GM21723 (cell line): ENCODE data around the gene KCNG2.
"Not testable (repeated sequence)": the region's sequence is repeated elsewhere in the genome, so short reads cannot be mapped to it uniquely, and the experiment has no call there.

Experiments
- ATAC-seq: cut with Tn5 transposase; IDR thresholded peaks from one replicate; pipeline ENCODE4 v1.9.1; 2021; ENCODE audit warnings: mild to moderate bottlenecking, moderate library complexity; ENCODE audit not compliant: unreplicated experiment

Gene KCNG2

DNA sequence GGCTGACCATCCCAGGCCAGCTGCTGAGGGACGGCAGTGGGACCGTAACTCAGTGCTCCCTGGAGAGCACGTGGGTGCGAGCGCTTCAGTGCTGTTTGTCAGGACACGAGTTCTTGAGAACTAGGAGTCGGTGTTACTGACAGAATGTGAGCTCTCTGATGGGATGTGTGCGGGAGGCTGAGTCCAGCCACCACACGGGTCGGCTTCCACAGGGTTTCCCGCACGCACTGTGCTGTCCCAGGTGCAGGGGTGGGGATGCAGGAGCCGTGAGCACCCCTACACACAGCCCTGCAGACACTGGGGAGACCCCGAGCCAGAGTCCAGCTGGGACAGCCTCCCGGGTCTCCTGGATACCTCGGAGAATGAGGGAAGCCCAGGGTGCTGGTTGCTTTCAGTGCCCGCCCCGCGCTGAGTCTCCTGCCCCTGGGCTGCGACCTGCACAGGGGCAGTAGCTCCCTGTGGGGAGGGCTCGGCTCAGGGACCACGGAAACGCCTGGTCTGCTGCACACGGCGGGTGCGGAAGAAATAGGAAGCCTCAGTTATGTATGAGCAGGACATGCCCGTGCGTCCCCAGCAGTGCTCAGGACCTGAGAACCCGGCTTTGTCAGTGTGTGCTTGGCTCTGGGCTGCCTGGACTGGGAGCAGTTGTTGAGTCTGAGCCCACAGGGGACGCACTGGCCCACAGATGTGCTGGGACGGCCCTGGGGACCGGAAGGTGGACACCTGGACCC, 71.2 kb downstream of the KCNG2 start:
- ATAC-seq, result no peak

- no peak for ATAC-seq
These were observed 72.0 kb downstream of the KCNG2 start for GRCh38 chr18:79869591-79870300.

GRCh38 chr18:79870301-79871025, 72.7 kb downstream of the KCNG2 start:
- no peak for ATAC-seq

DNA sequence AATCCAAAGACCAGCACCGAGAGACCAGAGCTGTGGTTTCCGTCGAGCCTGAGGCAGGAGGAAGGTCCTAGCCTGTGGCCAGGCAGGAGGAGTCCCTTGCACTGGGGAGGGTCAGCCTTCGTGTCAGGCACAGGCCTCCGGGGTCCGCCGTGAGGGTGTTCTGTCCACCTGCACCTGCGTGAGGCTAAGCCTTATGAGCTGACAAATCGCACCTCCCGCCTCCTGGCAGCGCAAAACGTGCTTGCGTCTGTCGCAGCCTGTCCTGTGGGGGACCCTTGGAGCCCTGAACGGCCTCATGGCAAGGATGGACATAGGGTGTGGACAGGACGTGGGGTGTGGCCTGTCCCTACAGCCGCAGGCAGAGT, 73.3 kb downstream of the KCNG2 start:
- ATAC-seq, result no peak

DNA sequence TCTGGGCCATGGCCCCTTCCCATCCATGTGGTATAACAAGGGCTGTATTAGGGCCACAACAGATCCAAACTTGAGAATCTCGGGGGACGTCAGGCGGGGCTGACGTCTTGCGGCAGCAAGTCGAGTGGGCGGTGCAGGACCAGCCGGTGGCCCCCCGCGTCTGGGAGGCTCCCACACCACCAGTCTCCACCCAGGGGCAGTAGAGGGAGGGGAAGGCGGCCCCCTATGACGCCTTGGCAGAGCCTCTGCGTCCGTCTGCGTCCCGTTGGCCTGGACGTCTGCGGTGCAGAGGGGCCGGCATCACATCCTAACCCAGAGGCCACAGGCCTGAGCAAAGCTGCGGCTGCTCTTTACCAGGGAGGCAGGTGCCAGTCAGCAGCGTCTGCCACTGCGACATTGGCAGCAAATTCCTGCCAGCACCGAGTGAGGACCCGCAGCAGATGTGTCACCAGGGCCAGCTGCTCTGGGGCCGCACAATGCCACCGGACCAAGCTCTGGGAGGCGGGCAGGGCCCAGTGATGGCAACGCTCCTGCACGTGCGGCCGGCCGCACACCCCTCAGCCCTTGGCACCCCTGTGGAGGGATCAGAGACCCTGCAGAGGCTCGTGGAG, 73.8 kb downstream of the KCNG2 start:
- ATAC-seq, result no peak

- ATAC-seq, result no peak
These were observed 75.0 kb downstream of the KCNG2 start for GRCh38 chr18:79872527-79873444.

DNA sequence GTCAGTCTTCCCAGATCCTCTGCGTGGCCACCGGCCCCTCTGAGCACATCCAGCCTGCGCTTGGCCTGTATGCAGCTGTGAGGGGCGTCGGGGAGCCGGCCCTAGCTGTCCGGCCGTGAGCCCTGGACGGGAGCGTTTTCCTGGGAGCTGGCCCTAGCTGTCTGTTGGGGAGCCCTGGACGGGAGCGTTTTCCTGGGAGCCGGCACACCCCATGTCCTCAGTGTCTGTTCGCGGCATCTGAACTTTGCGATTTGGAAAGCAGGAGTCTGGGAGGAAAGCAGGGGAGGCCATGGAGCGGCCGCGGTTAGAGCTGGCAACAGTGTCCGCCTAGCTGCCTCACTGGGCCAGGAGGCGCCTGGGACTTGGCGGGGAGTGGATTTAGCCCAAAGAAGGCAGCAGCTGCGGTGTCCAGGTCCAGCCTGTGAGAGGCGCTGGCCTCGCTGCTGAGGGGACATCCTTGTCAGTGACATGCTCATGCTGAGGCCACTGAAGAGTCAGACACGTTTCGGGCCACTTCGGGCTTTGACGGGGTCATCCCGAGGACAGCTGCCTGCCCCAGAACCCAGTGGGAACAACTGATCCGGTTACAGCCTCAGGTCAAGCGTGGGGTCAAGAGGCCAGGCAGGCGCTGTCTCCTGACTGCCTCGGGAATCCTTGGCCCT, 75.8 kb downstream of the KCNG2 start:
- ATAC-seq, result no peak

DNA sequence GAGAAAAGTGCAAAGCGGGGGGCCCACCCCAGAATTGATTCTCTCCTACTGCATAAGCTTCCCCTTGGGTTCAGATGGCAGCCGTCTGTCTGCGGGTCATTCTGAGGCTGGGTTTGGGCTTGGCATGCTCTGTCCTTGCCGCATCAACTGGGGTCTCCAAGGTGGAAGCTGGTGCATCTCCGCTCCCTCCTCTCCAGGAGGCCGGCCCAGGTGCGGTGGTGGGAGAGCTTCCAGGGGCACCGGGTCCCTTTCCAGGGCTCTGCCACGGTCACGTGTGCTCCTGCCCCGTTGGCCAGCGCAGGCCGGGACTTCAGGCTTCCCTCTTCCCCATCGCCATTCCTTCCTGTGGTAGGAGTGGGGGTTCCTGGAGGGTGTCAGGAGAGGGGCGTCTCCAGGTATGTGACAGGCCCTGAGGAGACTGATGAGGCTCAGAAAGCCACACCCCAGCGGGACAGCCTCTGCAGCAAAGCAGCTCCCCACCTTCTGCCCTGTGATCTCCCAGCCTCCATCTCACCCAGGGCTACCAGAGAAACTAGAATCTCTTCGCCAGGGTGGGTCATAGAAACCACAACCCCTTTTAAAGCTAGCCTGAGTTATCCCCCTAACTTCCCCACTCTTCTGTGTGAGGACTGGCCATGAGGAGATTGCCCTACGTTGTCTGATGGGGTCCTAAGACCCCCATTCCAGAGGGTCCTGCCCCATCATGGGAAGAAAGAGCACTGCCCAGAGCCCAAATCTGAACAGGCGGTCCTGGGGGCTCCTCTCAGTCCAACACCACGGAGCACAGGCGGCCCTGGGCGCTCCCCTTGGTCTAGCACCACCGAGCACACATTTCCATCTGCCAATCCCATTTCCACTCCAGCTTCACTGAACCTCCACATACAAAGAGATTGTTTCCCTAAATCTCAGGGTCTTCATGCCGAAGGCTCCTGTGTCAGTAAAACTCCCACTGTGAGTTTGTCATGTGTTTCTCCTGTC, 77.1 kb downstream of the KCNG2 start:
- ATAC-seq, result no peak

DNA sequence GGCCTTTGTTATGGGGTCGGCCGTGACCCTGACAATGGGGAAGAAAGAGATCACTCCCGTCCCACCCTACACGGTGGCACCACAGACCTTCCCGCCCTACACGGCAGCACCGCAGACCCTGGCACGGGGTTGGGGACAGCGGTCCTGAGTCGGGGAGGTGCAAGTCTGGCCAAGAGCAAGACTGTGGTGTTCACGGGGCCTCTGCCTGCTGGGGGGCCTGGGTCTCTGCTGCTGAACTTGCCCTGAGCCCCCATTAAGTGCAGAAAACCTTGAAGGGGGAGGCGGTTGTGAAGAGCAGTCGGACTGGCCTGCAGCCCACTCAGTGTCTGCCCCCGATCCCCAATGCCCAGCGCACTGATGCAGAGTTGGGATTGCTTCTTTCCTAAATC, 77.8 kb downstream of the KCNG2 start:
- no peak for ATAC-seq

- ATAC-seq, result no peak
These were observed 78.3 kb downstream of the KCNG2 start for GRCh38 chr18:79875931-79876461.

GRCh38 chr18:79876497-79876896, 78.8 kb downstream of the KCNG2 start:
- no peak for ATAC-seq

- no peak for ATAC-seq
These were observed 79.7 kb downstream of the KCNG2 start for GRCh38 chr18:79877163-79878091.

DNA sequence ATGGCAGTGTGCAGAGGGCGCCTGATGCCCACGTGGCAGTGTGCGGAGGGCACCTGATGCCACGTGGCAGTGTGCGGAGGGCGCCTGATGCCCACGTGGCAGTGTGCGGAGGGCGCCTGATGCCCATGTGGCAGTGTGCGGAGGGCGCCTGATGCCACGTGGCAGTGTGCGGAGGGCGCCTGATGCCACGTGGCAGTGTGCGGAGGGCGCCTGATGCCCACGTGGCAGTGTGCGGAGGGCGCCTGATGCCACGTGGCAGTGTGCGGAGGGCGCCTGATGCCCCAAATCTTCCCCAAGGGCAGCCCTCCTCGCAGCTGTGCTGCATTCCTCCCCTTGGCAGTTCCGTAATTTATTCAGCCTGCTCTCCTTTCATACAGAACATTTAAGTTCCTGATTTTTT, 80.5 kb downstream of the KCNG2 start:
- ATAC-seq, result not testable (repeated sequence)

DNA sequence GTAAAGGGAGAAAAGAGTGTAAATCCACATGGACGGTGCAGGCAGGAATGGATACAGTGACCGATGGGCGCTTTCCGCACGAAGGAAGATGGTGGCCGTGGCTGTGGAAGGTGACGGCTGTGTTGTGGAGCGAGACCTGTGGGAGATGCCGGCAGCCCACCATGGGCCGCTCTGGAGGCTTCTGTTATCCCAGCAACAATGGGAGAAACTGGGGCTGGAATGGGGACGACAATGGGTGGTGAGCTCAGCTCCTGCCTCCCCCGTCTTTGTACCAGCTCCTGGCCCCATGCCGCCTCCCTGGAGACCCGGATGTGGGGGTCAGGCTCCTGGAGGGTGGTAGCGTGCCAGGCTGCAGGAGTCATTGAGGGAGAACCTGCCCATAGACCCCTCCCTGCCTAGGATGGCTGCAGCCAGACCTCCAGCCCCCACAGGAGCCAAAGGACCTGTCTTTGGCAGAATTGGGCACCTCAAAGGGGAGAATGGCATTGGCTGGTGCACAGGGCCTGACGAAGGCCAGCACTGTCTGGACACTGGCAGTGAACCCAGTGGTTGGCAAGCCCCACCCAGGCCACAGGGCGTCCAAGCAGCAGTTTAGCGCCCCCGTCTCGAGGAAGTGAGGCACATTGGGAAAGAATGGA, 81.1 kb downstream of the KCNG2 start:
- no peak for ATAC-seq

GRCh38 chr18:79879566-79879965, 81.8 kb downstream of the KCNG2 start:
- ATAC-seq, result no peak

DNA sequence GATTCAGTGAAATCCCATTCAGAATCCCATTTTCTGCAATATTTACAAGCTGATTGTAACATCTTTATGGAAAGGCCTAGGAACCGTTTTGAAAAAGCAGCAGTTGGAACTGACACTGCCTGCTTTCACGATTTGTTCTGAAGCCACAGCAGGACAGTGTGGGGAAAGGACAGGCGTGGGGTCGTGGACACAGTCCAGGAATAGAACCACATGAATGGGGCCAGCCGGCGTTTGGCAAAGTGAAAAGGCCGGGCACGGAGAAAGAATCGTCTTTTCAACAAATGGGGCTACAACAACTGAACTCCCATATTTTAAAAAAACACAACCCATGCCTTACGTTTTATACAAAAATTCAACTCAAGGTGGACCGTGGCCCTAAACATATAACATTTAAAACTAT, 84.0 kb downstream of the KCNG2 start:
- ATAC-seq, result no peak
